GM21423 (cell line): Measurements from ENCODE around the gene MDM4.

ENCODE experiments used
- ATAC-seq: cut with Tn5 transposase; IDR thresholded peaks from one replicate; pipeline ENCODE4 v1.9.1; 2021; ENCODE audit warnings: mild to moderate bottlenecking, moderate library complexity; ENCODE audit not compliant: unreplicated experiment

Gene MDM4

DNA sequence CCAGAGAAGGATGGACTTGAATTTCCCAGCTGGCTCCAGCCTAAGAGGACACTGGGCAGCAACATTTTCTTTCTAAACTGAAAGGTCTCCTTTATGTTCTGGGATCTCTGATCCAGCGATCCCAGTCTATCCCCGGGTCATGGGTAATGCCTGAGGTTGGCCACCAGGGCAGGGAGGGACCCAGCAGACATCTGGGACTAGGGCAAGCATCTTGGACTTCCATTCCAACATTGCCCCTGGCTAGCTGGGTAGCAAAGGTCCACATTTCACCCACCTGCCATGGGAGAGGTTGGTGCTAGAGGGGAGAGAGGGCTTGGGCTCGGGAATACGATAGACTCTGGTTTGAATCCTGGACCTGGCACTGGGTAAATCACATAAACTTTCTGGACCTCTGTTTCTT lies 84.8 kb downstream of the MDM4 start:
- no peak for ATAC-seq

DNA sequence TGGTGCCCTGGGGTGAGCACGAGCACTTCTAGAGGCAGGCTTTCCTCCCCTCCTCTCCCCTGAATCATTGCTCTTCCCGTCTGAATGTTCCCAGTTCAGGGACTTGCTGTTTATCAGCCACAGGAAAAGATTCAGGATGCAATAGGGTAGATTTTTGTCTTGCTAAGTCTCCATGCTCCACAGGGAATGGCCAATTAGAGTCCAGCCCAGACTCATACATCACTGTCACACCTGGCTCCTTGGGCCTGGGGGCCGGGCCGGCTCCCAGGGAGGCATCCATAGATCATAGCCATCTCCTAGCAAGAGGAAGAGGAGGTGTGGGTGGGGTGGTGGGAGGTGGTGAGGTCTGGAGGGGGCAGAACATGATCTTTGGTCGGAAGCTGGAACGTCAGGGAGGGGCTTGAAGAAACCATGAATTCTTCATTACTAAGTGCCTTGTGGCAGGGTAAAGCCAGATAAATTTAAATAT lies 85.9 kb downstream of the MDM4 start:
- no peak for ATAC-seq

DNA sequence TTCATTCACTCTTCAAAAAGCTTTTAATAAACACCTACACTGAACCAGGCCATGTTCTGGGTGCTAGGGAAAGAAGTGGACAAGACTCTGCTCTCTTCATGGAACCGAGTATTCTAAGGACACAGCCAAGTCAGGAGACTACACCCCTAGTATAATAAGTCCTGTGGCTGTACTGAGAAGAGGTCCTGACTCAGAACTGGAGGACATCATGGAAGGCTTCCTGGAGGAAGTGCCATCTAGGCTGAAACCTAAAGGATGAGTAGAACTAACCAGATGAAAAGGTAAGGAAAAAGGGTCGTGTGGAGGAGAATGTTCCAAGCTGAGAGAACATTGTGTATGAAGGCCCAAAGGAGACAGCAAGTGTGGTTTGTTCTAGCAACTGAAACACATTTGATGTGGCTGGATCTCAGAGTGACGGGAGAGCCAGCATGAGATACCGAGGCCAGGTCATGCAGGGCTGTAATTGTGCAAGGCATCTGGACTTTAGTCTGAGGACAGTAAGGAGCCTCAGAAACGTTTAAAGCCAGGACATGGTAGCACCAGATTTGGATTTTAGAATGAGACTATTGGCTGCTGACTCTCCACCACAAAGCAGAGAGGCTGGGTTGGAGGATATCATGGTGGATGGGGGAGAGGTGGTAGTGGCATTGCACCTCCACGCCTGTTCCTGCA lies 86.8 kb downstream of the MDM4 start:
- no peak for ATAC-seq

DNA sequence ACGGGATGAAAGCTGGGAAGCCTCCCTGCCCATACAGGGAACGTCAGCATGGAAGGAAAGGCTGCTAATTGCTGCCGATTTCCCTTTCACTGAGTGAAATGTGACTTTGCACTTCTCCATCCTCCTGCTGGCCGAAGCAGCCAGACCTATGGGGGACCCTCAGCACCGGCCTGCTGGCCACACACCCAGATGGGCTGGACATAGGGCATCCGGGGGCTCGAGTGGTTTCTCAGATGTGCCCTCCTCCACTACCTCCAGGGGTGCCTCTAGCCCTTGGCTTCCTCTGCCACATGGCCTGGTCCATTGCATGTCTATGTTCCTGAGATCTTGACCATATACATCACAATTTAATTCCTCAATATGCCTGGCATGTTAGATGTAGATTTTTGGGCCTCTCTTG lies 89.6 kb downstream of the MDM4 start:
- ATAC-seq: no peak
